Measurements from ENCODE around the gene PTGER4.

PTGER4 gene

DNA sequence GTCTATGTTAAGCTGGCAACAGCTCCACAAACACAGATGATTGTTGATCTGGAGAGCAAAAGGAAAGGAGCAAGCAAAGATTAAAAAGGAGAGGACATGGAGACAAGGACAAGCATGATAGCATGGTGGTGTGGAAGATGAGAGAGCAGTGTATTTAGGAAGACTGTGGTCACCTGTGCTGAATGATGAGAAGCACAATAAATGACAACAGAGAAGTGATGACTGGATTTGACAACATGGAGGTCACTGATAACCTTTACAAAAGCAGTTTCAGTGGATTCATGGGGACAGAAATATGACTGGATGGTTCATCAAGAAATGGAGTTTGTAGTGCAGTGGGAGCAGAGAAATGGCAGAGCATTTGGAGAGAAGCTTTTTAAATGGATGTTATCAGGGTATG is 55.9 kb downstream of the PTGER4 start:
- DNase-seq (ENCODE audit: extremely low read depth, insufficient read length): no peak
- TF ChIP-seq, protein P1, sequence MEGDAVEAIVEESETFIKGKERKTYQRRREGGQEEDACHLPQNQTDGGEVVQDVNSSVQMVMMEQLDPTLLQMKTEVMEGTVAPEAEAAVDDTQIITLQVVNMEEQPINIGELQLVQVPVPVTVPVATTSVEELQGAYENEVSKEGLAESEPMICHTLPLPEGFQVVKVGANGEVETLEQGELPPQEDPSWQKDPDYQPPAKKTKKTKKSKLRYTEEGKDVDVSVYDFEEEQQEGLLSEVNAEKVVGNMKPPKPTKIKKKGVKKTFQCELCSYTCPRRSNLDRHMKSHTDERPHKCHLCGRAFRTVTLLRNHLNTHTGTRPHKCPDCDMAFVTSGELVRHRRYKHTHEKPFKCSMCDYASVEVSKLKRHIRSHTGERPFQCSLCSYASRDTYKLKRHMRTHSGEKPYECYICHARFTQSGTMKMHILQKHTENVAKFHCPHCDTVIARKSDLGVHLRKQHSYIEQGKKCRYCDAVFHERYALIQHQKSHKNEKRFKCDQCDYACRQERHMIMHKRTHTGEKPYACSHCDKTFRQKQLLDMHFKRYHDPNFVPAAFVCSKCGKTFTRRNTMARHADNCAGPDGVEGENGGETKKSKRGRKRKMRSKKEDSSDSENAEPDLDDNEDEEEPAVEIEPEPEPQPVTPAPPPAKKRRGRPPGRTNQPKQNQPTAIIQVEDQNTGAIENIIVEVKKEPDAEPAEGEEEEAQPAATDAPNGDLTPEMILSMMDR (IDR thresholded peaks at IDR 0.05; ENCODE audit: insufficient read depth, low read length, poor library complexity, severe bottlenecking): no peak
- Histone ChIP-seq H3K36me3 (ENCODE audit: control insufficient read depth, insufficient read depth, low read length) (no peaks in the 10 kb centered on the region; the same call in 1 of the 2 replicates), H3K4me3 (replicated peaks; ENCODE audit: low read depth, low read length) (no peak overlapping the region), H3K27me3 (replicated peaks; ENCODE audit: control insufficient read depth, insufficient read depth, low read length) (no peaks in the 10 kb centered on the region)

DNA sequence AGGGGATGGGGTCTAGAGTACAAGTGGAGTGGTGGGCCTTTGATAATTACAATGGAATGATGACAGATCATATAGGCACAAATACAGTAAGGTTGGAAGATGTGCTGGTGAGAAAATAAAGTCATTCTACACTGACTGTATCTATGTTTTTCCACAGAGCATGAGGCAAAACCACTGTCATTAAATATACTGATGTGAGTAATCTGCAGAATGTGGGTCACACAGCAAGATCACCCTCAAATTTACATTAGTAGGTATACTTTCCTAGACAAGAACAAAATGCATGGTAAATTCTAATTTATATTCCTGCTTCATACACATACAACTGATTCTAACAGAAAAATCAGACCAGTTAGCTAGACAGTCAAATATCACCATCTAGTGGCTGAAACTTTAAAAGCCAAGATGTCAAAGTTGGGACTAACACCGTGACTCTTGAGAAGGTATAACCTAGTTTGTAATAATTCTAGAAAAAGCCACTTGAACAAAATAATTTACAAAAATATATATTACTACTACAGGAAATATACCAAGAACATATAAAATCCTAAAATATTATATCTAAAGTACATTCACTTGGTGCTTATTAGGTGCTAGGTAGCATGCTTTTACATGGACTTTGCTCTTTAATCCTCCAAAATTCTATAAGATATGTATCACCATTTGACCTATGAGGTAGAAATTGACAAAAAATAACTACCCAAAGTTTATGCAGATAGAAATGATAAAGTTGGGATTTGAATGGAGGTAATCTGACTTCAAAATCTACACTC is 56.6 kb downstream of the PTGER4 start:
- no peaks in the 10 kb centered on the region; the same call in 1 of the 2 replicates for H3K36me3 ChIP-seq (ENCODE audit: control insufficient read depth, insufficient read depth, low read length)
- TF ChIP-seq, protein P1 (IDR thresholded peaks at IDR 0.05; ENCODE audit: insufficient read depth, low read length, poor library complexity, severe bottlenecking): peak; percentile 71
- no peaks in the 10 kb centered on the region for H3K27me3 ChIP-seq (replicated peaks; ENCODE audit: control insufficient read depth, insufficient read depth, low read length)
- DNase-seq (ENCODE audit: extremely low read depth, insufficient read length): no peak
- no peak overlapping the region for H3K4me3 ChIP-seq (replicated peaks; ENCODE audit: low read depth, low read length)

DNA sequence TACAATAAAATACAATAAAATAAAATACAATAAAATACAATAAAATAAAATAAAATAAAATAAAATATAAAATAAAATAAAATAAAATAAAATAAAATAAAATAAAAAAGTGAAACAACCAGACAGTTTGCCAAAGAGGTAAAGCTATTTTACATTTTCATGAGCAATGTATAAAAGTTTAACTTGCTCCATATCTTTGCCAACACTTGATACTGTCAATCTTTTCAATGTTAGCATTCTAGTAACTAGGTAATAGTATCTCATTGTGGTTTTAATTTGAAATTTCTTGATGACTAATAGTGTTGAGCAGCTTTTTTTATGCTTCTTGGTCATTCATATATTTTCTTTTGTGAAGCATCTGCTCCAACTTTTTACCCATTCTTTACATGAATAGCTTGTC is 58.8 kb downstream of the PTGER4 start:
- Histone ChIP-seq H3K4me3 (replicated peaks; ENCODE audit: low read depth, low read length) (no peak overlapping the region), H3K36me3 (ENCODE audit: control insufficient read depth, insufficient read depth, low read length) (no peaks in the 10 kb centered on the region; the same call in 1 of the 2 replicates), H3K27me3 (replicated peaks; ENCODE audit: control insufficient read depth, insufficient read depth, low read length) (no peaks in the 10 kb centered on the region)
- TF ChIP-seq, protein P1 (IDR thresholded peaks at IDR 0.05; ENCODE audit: insufficient read depth, low read length, poor library complexity, severe bottlenecking): no peak
- no peak for DNase-seq (ENCODE audit: extremely low read depth, insufficient read length)
